ENCODE results near the gene CCDC190.

GRCh38 chr1:162884831-162885230, 23.9 kb upstream of the CCDC190 start:
- TF ChIP-seq EZH2phosphoT487 (IDR thresholded peaks at IDR 0.05; ENCODE audit: insufficient read depth, low read depth) (no peak), EZH2 (IDR thresholded peaks at IDR 0.05; ENCODE audit: insufficient read depth, poor library complexity, severe bottlenecking) (no peak)

Measured in GM23248 (cell line).